Activated B cell treated with CpG ODN at 0.5 μM for 24 hours (primary cell): ENCODE results near the gene DENND6B. TPM values are rescaled to one million over a fixed set of nuclear protein-coding genes. Genes with fewer than 3 reads are reported as not detected.

Source experiments
- ATAC-seq: fragments of 200-7000 bp; cut with Tn5 transposase; one replicate; pipeline ENCODE4 v1.10.0; 2021; ENCODE audit warnings: low read depth, mild to moderate bottlenecking, moderate library complexity
- CTCF ChIA-PET: fragments of 350-600 bp; sonication (Branson Sonifier 250); formaldehyde crosslinking; loops from one replicate; lab custom pipeline; 2021; ENCODE audit warnings: antibody characterized with exemption; lab: Charles Lee
- POLR2A ChIA-PET: fragments of 350-600 bp; sonication (Branson Sonifier 250); formaldehyde crosslinking; loops from one replicate; lab custom pipeline; 2021; ENCODE audit warnings: antibody characterized with exemption; lab: Charles Lee
- DNase-seq: peaks from one replicate; pipeline ENCODE4 v3.0.0; 2022
- H3K27ac Mint-ChIP-seq: one replicate; pipeline ENCODE4 v1.8.0; 2020; ENCODE audit warnings: mixed read lengths
- H3K27me3 Mint-ChIP-seq: one replicate; pipeline ENCODE4 v1.8.0; 2021; ENCODE audit warnings: mixed read lengths
- H3K36me3 Mint-ChIP-seq: one replicate; pipeline ENCODE4 v1.8.0; 2021; ENCODE audit warnings: low read depth, mixed read lengths
- H3K4me1 Mint-ChIP-seq: one replicate; pipeline ENCODE4 v1.8.0; 2021; ENCODE audit warnings: mixed read lengths
- H3K4me3 Mint-ChIP-seq: one replicate; pipeline ENCODE4 v1.8.0; 2020; ENCODE audit warnings: mild to moderate bottlenecking, mixed read lengths
- H3K9me3 Mint-ChIP-seq: one replicate; pipeline ENCODE4 v1.8.0; 2020; ENCODE audit warnings: mixed read lengths
- CTCF ChIP-seq: fragments of 200-600 bp; IDR thresholded peaks from one replicate; pipeline ENCODE4 v1.8.0; 2022; ENCODE audit warnings: antibody characterized with exemption, mild to moderate bottlenecking
- intact Hi-C: fragments of 100-400 bp; cut with micrococcal nuclease; formaldehyde crosslinking; loops from one replicate; pipeline ENCODE4 v1.15.1; 2024
- total RNA-seq: library from RNA; stranded (reverse); gene quantifications from 2 replicates; pipeline ENCODE4 v1.2.3, GENCODE V29; 2022

Gene DENND6B
- total RNA-seq, 1 donor from 2014 or later: 5.2 TPM

- ChIA-PET CTCF (interaction anchor here (0.9 to 1.5 kb wide), 2 partner anchors 10 to 40 kb away, joined by 3 to 8 read pairs; no protein-coding TSS in a partner anchor), POLR2A (interaction anchor here (2.5 to 3.0 kb wide), 2 partner anchors 8 to 13 kb away, joined by 10 to 15 read pairs; no protein-coding TSS in a partner anchor)
- intact Hi-C loops: loop anchor here (2.0 kb wide), 1 partner anchor 13 kb away; no protein-coding TSS in a partner anchor
- H3K27ac Mint-ChIP-seq: no peak overlapping the region
- ATAC-seq: peak; percentile 9
- H3K4me3 Mint-ChIP-seq: peak overlapping the region; percentile 60
- H3K27me3 Mint-ChIP-seq: peaks cover 2% of the 10 kb centered on the region
- no peaks in the 10 kb centered on the region for H3K36me3 Mint-ChIP-seq
- H3K4me1 Mint-ChIP-seq: peaks cover 63% of the 10 kb centered on the region
- DNase-seq: no peak
- TF ChIP-seq CTCF: no peak
- no peaks in the 10 kb centered on the region for H3K9me3 Mint-ChIP-seq
These were observed 25.2 kb downstream of the DENND6B start for GRCh38 chr22:50301581-50301991.

- H3K27ac Mint-ChIP-seq: no peak overlapping the region
- intact Hi-C loops: loop anchor here (2.0 kb wide), 1 partner anchor 14 kb away; no protein-coding TSS in a partner anchor
- DNase-seq (no peak), ATAC-seq (no peak)
- no peaks in the 10 kb centered on the region for H3K36me3 Mint-ChIP-seq
- TF ChIP-seq CTCF: no peak
- peaks cover 2% of the 10 kb centered on the region for H3K27me3 Mint-ChIP-seq
- POLR2A ChIA-PET: interaction anchor here (0.9 to 3.0 kb wide), 3 partner anchors 8 to 108 kb away, joined by 4 to 15 read pairs (median 10); no protein-coding TSS in a partner anchor
- CTCF ChIA-PET: interaction anchor here (0.9 kb wide), 1 partner anchor 9 kb away, joined by 3 read pairs; no protein-coding TSS in a partner anchor
- no peaks in the 10 kb centered on the region for H3K9me3 Mint-ChIP-seq
- H3K4me3 Mint-ChIP-seq: peak overlapping the region; percentile 35
- peaks cover 57% of the 10 kb centered on the region for H3K4me1 Mint-ChIP-seq
These were observed 26.1 kb downstream of the DENND6B start for GRCh38 chr22:50300620-50301257.

GRCh38 chr22:50299785-50300619 lies 26.8 kb downstream of the DENND6B start:
- no peak for DNase-seq
- H3K4me1 Mint-ChIP-seq: peaks cover 56% of the 10 kb centered on the region
- no peak for TF ChIP-seq CTCF
- no peak overlapping the region for H3K27ac Mint-ChIP-seq
- ATAC-seq: no peak
- H3K9me3 Mint-ChIP-seq: no peaks in the 10 kb centered on the region
- H3K36me3 Mint-ChIP-seq: no peaks in the 10 kb centered on the region
- intact Hi-C loops: loop anchor here (2.0 kb wide), 1 partner anchor 15 kb away; no protein-coding TSS in a partner anchor
- POLR2A ChIA-PET: interaction anchor here (0.9 to 3.0 kb wide), 2 partner anchors 15 to 108 kb away, joined by 4 to 15 read pairs; no protein-coding TSS in a partner anchor
- no peak overlapping the region for H3K4me3 Mint-ChIP-seq
- CTCF ChIA-PET: no interaction called here
- H3K27me3 Mint-ChIP-seq: peaks cover 2% of the 10 kb centered on the region

- intact Hi-C loops: no loop called here
- Mint-ChIP-seq H3K9me3 (no peaks in the 10 kb centered on the region), H3K4me1 (peaks cover 56% of the 10 kb centered on the region), H3K4me3 (peak overlapping the region; percentile 32), H3K36me3 (no peaks in the 10 kb centered on the region), H3K27me3 (peaks cover 2% of the 10 kb centered on the region), H3K27ac (no peak overlapping the region)
- ChIA-PET POLR2A (no interaction called here), CTCF (no interaction called here)
- no peak for TF ChIP-seq CTCF
- ATAC-seq: peak; percentile 47
- DNase-seq: no peak
These were observed 27.7 kb downstream of the DENND6B start for GRCh38 chr22:50298937-50299784.
